ENCODE data around the gene ANKMY1. TPM values are rescaled to one million over a fixed set of nuclear protein-coding genes. Genes with fewer than 3 reads are reported as not detected.
"Not testable (repeated sequence)": the region's sequence is repeated elsewhere in the genome, so short reads cannot be mapped to it uniquely, and the experiment has no call there.

Gene ANKMY1
- polyA plus RNA-seq, 1 donor from 2014 or later: 18.4 TPM

DNA sequence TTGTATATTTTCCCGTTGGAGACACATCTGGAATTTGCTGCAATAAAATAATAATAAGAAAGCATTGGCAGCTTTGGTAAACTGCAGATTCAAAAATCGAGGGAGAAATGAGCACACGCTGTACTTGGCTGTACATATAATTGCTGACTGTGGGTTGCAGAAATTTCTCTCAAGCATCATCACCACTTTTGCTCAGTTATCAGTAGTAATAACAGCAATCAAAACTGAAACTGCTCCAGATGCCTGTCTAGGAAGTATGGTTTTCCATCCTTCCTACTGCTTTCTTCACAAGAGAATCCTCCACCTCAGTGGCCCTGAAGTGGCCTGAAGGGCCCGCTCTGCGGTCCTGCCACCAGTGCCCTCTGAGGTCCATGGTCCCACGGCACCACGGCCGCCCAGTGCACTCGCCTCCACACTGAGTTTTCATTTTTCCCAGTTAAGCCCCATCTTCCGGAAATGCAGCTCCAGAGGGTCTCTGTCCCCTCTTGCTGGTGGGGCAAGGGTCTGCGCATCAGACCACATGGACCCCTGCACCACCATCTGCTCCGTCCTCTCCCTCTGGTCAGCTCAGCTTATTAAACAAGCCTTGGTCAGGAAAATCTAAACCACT lies 6.3 kb upstream of the ANKMY1 start:
- H3K4me3 Mint-ChIP-seq: peak overlapping the region; percentile 38 to 98 (median 58)
- H3K9me3 Mint-ChIP-seq: no peaks in the 10 kb centered on the region
- H3K4me1 Mint-ChIP-seq: peaks cover 48 to 50% (median 50%) of the 10 kb centered on the region in 3 donors
- peak overlapping the region in 2 of 3 donors; percentile 53 to 99 for H3K27ac Mint-ChIP-seq
- no peaks in the 10 kb centered on the region for H3K27me3 Mint-ChIP-seq
- peaks cover 6% of the 10 kb centered on the region for H3K36me3 Mint-ChIP-seq

DNA sequence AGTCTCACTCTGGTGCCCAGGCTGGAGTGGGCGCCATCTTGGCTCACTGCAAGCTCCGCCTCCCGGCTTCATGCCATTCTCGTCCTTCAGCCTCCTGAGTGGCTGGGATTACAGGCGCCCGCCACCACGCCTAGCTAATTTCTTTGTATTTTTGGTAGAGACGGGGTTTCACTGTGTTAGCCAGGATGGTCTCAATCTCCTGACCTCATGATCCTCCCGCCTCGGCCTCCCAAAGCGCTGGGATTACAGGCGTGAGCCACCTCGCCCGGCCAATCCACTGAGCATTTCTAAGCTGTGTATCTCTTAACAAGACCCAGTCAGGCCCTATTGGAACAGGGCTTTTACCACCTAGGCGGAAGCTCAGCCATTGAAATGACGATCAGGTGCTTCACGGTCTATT lies 5.4 kb upstream of the ANKMY1 start:
- H3K9me3 Mint-ChIP-seq, H3K36me3 Mint-ChIP-seq, H3K27me3 Mint-ChIP-seq: not testable (repeated sequence)
- peaks cover 55 to 56% (median 55%) of the 10 kb centered on the region in 3 donors for H3K4me1 Mint-ChIP-seq
- H3K27ac Mint-ChIP-seq: peak overlapping the region in 1 of 3 donors; percentile 99
- peak overlapping the region in 2 of 4 donors; percentile 43 to 98 for H3K4me3 Mint-ChIP-seq

DNA sequence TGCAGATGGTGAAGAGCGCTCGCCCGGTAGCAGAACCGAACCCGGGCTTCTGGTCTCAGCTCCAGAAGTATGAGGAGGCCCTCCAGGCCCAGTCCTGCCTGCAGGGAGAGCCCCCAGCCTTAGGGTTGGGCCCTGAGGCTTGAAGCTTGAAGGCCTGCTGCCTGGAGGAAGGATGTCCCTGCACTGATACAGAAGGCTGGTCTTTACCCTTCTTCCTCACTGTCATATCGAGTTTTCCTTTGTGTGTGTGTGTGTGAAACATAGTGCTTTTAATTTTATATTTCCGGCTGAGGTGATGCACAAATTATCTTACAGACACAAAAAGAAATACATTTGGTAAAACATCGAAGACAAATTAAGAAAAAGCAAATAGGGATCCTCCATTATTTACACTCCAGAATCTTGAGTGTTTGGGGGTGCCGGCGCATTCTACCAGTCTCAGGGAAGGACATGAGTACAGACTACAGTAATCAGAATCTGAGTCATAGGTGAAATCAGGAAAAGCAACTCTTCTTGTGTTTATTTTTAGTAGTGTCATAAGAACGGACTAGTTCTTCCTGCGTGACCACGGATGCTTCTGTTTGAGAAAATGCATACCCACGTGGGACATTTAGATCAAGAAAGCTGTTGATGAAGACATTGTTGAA lies 3.7 kb upstream of the ANKMY1 start:
- H3K4me1 Mint-ChIP-seq: peaks cover 54 to 56% (median 56%) of the 10 kb centered on the region in 3 donors
- H3K27me3 Mint-ChIP-seq: peaks cover 4% of the 10 kb centered on the region

DNA sequence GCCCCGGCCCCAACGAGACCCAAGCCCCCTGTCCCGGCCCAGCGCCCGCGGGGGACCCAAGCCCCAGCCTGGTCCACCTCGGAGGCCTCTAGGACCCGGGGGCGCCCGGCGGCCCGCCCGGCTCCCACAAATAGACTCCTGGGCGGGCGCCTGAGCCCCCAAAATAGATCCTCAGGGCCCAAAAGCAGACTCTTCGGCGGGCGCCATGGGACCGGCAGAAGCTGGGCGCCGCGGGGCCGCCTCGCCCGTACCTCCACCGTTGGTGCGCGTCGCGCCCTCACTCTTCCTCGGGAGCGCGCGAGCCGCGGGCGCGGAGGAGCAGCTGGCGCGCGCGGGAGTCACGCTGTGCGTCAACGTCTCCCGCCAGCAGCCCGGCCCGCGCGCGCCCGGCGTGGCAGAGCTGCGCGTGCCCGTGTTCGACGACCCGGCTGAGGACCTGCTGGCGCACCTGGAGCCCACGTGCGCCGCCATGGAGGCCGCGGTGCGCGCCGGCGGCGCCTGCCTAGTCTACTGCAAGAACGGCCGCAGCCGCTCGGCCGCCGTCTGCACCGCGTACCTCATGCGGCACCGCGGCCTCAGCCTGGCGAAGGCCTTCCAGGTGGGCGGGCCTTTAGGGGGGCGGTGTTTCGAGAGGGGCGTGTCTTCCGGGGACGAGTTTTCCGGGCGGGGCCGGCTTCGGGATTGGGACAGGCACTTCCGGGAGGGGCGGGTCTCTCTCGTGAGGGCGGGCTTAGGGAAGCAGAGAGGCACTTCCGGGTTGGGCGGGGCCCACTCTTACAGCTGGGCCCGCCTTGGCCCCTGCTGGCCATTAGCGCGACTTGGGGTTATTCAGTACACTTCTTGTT lies 2.9 kb upstream of the ANKMY1 start:
- Mint-ChIP-seq H3K4me3 (peak overlapping the region; percentile 80 to 98 (median 98)), H3K27ac (peak overlapping the region; percentile 83 to 99 (median 93)), H3K4me1 (peaks cover 55 to 57% (median 56%) of the 10 kb centered on the region in 3 donors), H3K9me3 (no peaks in the 10 kb centered on the region), H3K36me3 (peaks cover 6% of the 10 kb centered on the region), H3K27me3 (peaks cover 4% of the 10 kb centered on the region)

More for the DNA sequence above, 3.7 kb upstream of the ANKMY1 start:
- Mint-ChIP-seq H3K4me3 (peak overlapping the region; percentile 80 to 98 (median 98)), H3K27ac (peak overlapping the region; percentile 83 to 99 (median 93)), H3K9me3 (no peaks in the 10 kb centered on the region), H3K36me3 (peaks cover 6% of the 10 kb centered on the region)

DNA sequence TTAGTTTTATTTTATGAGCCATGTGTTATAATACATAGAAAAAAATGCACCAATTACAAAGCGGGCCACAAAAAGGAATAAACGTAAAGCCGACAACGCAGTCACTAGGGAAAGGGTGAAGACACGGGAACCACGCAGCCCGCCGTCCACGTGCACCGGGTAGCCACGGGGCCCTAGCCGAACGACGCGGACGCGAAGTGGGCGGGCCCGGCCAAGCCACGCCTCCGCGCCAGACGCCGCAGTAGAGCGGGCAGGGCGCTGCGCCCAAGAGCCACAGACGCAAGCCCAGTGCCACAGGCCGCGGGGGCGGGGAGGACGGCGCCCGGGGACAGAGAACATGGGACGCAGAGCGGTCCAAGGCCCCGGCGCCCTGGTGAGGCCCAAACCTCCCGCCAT lies 2.3 kb upstream of the ANKMY1 start, which contains the start of gene DUSP28:
Gene DUSP28 (plus strand): TSS at position 274 of the 396 bp plus-strand sequence. CDS start 328 bp downstream, outside the sequence.
- Mint-ChIP-seq H3K27ac (peak within 1 kb of the TSS; percentile 83 to 99 (median 93)), H3K36me3 (peaks cover 6% of the 10 kb centered on the region), H3K27me3 (peaks cover 4% of the 10 kb centered on the region), H3K4me3 (peak within 1 kb of the TSS; percentile 80 to 98 (median 98)), H3K4me1 (peaks cover 49 to 50% (median 50%) of the 10 kb centered on the region in 3 donors), H3K9me3 (no peaks in the 10 kb centered on the region)

DNA sequence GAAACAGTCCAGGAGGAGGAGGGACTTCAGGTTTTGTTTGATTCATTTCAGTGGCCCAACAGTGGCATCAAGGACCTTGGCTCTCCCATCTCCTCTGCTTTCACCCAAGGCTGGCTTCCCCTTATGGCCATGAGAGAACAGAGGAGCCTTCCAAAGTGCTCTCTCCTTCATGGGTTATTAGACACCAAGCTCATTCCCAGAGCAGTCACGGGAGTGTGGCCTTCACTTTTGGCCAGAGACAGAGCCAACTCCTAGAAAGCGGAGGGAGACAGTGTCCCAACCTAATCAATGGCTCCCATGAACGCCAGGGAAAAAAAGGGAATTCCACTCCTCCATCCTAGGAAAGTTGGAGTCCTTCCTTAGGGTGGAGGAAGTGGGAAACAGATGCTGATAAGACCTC lies 1.5 kb upstream of the ANKMY1 start:
- H3K27me3 Mint-ChIP-seq: peaks cover 4% of the 10 kb centered on the region
- no peaks in the 10 kb centered on the region for H3K9me3 Mint-ChIP-seq
- H3K36me3 Mint-ChIP-seq: peaks cover 2% of the 10 kb centered on the region
- peak overlapping the region in 2 of 3 donors; percentile 58 to 99 for H3K27ac Mint-ChIP-seq
- peaks cover 42% of the 10 kb centered on the region in 3 donors for H3K4me1 Mint-ChIP-seq
- H3K4me3 Mint-ChIP-seq: peak overlapping the region; percentile 78 to 98 (median 88)

DNA sequence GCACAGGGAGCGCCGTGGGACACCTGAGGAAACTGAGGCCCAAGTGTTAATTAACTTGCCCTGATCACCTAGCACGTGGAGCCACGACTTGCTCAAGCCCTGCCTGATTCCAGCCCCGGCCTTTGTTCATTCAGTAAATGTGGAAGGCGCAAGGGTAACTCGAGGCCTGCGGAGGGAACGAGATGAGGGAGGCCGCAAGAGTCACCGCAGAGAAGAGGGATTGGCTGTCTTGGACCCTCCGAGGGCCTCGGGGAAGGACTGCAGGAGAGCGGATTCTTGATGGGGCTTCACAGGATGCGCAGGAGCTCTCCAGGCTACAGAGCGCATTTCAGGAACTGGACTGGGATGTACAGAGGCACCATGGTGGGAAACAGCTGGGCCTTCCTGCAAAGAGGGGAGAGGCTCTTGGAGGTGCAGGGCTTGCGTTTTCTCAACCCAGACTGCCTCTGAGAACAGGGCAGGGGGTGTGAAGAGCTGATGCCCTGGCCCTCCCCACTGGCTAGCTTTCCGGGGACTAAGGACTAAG lies 511 bp upstream of the ANKMY1 start:
- Mint-ChIP-seq H3K9me3 (no peaks in the 10 kb centered on the region), H3K4me3 (peak overlapping the region; percentile 60 to 98 (median 82)), H3K36me3 (no peaks in the 10 kb centered on the region), H3K27ac (peak overlapping the region in 2 of 3 donors; percentile 35 to 70), H3K27me3 (peaks cover 4% of the 10 kb centered on the region), H3K4me1 (peaks cover 33 to 37% (median 36%) of the 10 kb centered on the region in 3 donors)

DNA sequence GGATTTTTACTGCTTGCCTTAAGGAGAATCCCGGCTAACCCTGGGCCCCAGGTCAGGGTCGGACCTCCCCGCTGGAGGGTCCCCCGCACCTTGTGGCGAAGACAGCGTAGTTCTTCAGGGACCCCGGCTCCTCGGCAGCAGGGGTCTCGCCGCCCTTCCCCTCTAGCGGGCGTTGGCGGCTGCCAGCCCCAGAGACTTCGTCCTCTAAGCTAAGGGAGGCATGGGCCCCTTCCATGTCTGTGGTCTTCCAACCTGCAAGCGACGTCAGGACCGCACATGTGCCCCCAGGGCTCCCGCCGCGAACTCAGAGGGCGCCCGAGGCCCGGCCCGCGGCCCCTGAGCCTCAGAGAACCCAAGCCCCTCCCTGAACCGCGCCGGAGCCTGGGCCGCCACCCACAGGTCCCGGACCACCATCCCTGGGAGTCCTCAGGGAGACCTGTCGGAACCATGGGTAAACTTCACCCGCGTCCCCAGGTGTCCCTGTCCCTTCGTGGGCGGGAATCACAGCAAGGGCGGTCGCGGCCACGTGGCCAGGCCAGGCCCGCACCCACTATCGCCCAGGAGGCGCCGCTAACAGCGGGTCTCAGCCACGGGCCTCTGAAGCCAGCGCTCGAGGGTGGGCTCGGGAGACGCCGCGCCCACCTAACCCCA lies 562 bp downstream of the ANKMY1 start:
- no peaks in the 10 kb centered on the region for H3K36me3 Mint-ChIP-seq
- peaks cover 4% of the 10 kb centered on the region for H3K27me3 Mint-ChIP-seq
- peaks cover 32 to 38% (median 36%) of the 10 kb centered on the region in 3 donors for H3K4me1 Mint-ChIP-seq
- no peaks in the 10 kb centered on the region for H3K9me3 Mint-ChIP-seq
- peak overlapping the region in 1 of 3 donors; percentile 41 for H3K27ac Mint-ChIP-seq
- peak overlapping the region in 3 of 4 donors; percentile 48 to 81 (median 78) for H3K4me3 Mint-ChIP-seq

DNA sequence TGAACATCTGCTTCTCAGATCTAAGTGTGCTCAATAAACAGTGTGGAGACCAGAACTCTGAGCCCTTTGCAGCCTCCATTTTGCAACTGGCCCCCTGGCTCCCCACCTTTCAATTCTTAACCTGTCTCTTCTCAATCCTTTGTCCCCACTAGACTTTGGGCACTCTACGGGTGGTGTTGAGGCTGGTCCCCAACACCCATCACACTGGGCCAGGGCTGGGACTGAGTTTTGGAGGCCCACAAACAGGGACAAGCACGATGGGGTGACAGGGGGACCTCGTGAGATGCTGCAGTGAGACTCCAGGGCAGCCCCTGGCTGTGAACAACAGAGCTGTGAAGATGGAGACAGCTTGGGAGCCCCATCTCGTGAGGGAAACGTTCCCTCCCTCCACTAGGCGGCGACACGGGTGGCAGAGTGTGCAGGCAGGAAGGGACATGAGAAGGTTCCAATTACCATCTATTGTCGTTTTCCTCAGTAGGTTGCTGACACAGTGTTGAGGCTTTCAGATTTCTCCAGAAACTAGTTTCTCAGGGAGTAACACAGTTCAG lies 1.2 kb downstream of the ANKMY1 start:
- Mint-ChIP-seq H3K27ac (peak overlapping the region in 2 of 3 donors; percentile 41 to 80), H3K36me3 (no peaks in the 10 kb centered on the region), H3K27me3 (peaks cover 4% of the 10 kb centered on the region), H3K4me3 (peak overlapping the region; percentile 33 to 81 (median 63)), H3K9me3 (no peaks in the 10 kb centered on the region), H3K4me1 (peaks cover 35 to 42% (median 35%) of the 10 kb centered on the region in 3 donors)

DNA sequence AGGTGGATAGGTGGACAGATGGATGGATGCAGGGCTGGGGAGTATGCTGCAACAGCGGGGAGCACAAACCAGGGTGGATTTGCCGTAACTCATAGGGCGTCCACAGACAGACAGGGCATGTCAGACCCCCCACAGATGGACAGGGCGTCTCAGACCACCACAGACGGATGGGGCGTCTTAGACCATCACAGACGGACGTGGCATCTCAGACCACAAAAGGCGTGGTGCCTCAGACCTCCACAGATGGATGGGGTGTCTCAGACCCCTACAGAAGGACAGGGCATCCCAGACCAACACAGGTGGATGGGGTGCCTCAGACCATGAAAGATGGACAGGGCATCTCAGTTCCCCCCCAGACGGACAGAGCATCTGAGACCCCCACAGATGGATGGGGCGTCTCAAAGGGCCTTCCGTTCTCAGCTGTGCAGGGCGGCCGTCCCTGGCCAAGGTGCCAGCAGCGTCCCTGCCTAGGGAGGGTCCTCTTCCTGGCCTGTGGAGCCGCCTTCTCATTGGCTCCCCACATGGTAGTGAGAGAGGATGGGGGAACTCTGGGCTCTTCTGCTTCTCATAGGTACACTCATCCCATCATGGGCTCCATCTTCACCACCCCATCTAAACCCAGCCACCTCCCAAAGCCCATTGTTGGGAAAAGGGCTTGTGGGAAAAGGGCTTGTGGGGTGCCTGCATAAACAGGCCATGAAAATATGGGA lies 2.1 kb downstream of the ANKMY1 start:
- Mint-ChIP-seq H3K4me1 (peaks cover 32 to 39% (median 38%) of the 10 kb centered on the region in 3 donors), H3K9me3 (no peaks in the 10 kb centered on the region), H3K4me3 (peak overlapping the region in 1 of 4 donors; percentile 81), H3K27ac (peak overlapping the region in 2 of 3 donors; percentile 51 to 80), H3K27me3 (peaks cover 4% of the 10 kb centered on the region), H3K36me3 (no peaks in the 10 kb centered on the region)

DNA sequence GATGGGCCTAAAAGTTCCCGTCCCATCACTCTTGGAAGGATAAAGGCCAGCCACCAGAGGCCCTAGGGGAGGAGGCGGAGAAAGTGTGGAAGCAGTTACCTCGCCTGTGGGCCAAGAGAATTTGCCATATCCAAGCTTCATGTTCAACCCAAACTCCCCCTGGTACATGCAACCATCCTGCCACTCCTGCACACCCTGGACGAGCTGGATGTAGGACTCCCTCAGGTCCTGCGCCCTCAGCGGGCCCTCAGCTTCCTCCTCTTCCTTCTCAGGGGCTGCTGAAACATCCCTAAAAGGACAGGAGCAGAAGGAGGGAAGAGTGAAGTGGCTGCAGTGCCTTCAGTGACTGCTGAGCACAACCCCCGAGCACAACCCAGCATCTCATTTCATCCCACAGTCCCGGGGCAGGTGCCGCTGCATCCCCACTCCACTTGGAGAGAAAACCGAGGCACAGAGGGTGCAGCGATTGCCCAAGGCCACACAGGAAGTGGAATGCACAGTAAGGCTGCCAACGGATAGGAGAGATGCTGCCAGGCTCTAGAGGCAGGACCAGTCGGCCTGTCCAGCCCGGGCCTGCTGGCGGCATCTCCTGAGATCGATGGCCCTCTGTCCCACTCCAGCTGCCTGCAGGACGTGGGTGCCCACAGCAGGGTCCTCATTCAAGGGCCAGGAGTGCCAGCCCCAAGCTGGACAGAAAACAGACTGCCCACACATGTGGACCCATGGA lies 2.9 kb downstream of the ANKMY1 start:
- H3K27ac Mint-ChIP-seq: peak overlapping the region in 1 of 3 donors; percentile 51
- H3K27me3 Mint-ChIP-seq: peaks cover 4% of the 10 kb centered on the region
- H3K4me3 Mint-ChIP-seq: no peak overlapping the region
- H3K9me3 Mint-ChIP-seq: no peaks in the 10 kb centered on the region
- peaks cover 31 to 38% (median 35%) of the 10 kb centered on the region in 3 donors for H3K4me1 Mint-ChIP-seq
- H3K36me3 Mint-ChIP-seq: no peaks in the 10 kb centered on the region

DNA sequence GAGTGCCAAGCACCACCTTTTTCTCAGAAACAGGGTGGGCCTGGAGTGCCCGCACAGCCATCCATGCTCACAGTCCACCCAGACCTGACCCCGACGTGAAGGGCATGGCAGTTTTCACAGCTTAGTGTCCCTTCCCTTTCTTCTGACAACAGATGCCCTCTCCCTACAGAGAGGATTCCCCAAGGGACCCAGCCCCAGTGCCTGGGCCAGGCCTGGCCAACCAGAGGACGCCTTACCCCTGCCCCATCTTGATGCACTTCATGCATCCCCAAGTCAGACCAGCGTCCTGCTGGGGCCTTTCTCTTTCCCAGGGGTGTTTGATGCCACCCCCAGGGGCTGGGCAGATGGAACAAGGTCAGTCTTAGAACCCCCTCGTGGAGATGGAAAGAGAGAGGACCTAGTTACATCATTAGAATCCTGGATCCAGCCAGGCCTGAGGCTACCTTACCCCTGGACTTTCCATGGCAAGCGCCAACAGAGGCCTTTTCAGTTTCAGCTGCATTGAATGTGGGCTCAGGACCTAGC lies 3.8 kb downstream of the ANKMY1 start:
- H3K27ac Mint-ChIP-seq: no peak overlapping the region

DNA sequence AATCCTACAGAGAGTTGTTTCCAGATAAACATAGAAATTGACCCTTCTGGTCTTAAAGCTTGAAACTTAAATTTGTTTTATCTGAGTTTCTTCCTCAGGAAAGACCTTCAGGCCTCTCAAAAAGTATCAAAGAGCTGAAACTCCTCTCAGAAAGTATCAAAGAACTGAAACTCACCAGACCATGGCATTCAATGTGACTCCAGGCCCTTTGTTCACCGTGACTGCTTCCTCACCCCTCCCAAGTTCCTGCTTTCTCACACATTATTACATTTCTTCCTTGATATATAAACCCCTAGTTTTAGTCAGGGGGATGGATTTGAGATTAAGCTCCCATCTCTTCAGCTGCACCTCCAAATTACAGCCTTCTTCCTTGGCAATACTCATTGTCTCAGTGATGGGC lies 6.0 kb downstream of the ANKMY1 start:
- H3K4me1 Mint-ChIP-seq: peaks cover 14 to 22% (median 16%) of the 10 kb centered on the region in 3 donors
- no peaks in the 10 kb centered on the region for H3K36me3 Mint-ChIP-seq
- H3K27me3 Mint-ChIP-seq: no peaks in the 10 kb centered on the region
- H3K9me3 Mint-ChIP-seq: peaks cover 0 to 2% (median 0%) of the 10 kb centered on the region in 3 donors
- H3K4me3 Mint-ChIP-seq: peak overlapping the region in 2 of 4 donors; percentile 26 to 30
- peak overlapping the region in 1 of 3 donors; percentile 55 for H3K27ac Mint-ChIP-seq

More for the DNA sequence above, 3.8 kb downstream of the ANKMY1 start:
- H3K9me3 Mint-ChIP-seq: no peaks in the 10 kb centered on the region
- H3K36me3 Mint-ChIP-seq: no peaks in the 10 kb centered on the region
- no peak overlapping the region for H3K4me3 Mint-ChIP-seq
- H3K4me1 Mint-ChIP-seq: peaks cover 23 to 30% (median 26%) of the 10 kb centered on the region in 3 donors
- peaks cover 4% of the 10 kb centered on the region for H3K27me3 Mint-ChIP-seq
